Smooth muscle cell of the umbilical artery (primary cell): ENCODE results near the gene HPS5. TPM values are rescaled to one million over a fixed set of nuclear protein-coding genes. Genes with fewer than 3 reads are reported as not detected.

Source experiments
- total RNA-seq: library from RNA; depleted of rRNA; stranded (reverse); fragments of >200 nt; gene quantifications from 2 replicates; pipeline ENCODE4 v1.2.3, GENCODE V29; 2014

Gene HPS5, protein sequence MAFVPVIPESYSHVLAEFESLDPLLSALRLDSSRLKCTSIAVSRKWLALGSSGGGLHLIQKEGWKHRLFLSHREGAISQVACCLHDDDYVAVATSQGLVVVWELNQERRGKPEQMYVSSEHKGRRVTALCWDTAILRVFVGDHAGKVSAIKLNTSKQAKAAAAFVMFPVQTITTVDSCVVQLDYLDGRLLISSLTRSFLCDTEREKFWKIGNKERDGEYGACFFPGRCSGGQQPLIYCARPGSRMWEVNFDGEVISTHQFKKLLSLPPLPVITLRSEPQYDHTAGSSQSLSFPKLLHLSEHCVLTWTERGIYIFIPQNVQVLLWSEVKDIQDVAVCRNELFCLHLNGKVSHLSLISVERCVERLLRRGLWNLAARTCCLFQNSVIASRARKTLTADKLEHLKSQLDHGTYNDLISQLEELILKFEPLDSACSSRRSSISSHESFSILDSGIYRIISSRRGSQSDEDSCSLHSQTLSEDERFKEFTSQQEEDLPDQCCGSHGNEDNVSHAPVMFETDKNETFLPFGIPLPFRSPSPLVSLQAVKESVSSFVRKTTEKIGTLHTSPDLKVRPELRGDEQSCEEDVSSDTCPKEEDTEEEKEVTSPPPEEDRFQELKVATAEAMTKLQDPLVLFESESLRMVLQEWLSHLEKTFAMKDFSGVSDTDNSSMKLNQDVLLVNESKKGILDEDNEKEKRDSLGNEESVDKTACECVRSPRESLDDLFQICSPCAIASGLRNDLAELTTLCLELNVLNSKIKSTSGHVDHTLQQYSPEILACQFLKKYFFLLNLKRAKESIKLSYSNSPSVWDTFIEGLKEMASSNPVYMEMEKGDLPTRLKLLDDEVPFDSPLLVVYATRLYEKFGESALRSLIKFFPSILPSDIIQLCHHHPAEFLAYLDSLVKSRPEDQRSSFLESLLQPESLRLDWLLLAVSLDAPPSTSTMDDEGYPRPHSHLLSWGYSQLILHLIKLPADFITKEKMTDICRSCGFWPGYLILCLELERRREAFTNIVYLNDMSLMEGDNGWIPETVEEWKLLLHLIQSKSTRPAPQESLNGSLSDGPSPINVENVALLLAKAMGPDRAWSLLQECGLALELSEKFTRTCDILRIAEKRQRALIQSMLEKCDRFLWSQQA
- total RNA-seq: 50.6 and 65.3 TPM in 2 replicates

DNA sequence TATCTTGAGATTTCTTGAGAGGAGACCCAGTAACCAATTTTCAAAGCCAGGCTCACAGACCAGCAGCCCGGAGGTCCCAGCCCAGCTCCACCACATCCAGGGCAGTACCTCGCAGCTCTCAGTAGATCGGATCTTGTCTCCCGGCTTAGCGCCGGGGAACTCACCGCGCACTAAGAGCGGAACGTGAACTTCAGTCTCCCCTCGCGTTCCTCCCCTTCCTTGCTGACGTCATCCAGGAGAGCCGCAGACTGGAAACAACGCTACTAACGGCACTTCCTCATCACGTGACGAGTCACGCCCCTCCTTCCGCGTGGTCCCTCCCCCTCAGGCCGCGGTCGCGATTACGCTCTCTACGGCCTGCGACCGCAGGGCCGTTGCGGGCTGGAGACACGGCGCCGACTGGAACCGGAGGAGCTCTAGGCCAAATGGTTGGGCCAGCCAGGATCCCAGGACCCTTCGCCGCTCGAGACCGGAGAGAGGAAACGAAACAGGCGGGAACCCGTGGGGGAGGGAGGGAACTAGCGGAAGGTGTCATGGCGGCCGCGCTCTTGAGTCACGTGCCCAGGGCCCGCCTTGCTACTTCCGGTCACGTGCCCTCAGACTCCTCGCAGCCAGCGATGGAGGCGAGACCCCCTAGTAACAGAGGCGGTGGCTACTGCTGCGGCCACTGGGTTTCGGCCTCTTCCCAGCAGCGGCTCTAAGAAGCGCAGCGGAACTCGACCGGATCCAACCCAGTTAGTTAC is at the start of gene HPS5, which contains the start of gene GTF2H1:
TSS of gene HPS5 (minus strand) at position 172 of the 743 bp plus-strand sequence. CDS start 4,282 bp downstream, outside the sequence.
TSS of gene GTF2H1 (plus strand) at position 599 of the 743 bp plus-strand sequence. CDS start 10,508 bp downstream, outside the sequence.

DNA sequence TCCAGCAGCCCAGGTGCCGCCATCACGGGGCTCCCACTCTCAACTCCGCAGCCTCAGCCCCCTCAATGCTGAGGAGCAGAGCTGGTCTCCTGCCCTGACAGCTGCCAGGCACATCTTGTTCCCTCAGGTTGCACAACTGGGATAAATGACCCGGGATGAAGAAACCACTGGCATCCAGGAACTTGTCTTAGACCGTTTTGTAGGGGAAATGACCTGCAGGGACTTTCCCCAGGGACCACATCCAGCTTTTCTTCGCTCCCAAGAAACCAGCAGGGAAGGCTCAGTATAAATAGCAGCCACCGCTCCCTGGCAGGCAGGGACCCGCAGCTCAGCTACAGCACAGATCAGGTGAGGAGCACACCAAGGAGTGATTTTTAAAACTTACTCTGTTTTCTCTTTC is 56.0 kb downstream of the HPS5 start, which contains the start of gene SAA1:
TSS of gene SAA1 (plus strand) at position 316 of the 400 bp plus-strand sequence. CDS start 624 bp downstream, outside the sequence.

DNA sequence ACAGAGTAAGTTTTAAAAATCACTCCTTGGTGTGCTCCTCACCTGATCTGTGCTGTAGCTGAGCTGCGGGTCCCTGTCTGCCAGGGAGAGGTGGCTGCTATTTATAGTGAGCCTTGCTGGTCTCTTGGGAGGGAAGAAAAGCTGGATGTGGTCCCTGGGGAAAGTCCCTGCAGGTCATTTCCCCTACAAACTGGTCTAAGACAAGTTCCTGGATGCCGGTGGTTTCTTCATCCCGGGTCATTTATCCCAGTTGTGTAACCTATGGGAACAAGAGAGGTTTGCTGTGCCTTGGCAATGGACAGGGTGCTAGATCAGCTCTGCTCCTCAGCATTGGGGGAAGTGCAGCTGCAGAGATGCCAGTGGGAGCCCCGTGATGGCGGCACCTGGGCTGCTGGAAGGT is 73.4 kb downstream of the HPS5 start, which contains the start of gene SAA2:
TSS of gene SAA2 (minus strand) at position 108 of the 400 bp plus-strand sequence. CDS start 657 bp downstream, outside the sequence.

DNA sequence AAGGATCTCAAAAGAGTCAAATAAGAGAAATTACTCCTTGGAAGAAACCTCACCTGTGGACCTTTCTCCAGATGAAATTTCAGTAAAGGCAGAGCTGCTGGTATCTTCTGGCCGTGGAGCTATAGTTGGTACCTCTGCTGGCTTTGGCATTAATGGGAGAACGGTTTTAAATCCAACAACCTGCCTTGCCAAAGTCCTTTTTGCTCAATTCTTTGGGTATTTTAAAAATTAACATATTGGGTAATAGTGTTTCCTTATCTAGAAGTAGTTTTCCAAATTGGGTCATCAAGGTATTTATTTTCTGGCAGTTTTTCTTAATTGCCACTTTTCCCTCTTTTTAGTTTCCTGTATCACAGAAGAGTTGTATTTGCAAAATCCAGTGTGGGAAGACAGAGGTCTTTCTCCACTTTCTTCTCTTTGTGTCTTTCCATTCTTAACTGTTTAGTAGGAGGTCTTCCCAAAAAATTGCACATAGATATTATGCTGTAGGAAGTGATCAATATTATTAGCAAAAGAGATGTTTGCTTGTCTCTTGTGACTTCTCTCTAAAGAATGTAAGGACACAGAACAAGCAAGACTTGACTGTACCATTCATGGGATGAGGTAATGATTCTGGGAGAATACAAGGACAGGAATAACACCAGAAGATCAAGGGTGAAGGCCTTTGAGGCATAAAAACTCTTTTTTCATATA is 85.1 kb downstream of the HPS5 start, which contains the start of gene SAA4:
TSS of gene SAA4 (minus strand) at position 139 of the 693 bp plus-strand sequence. CDS start 876 bp downstream, outside the sequence.

Other genes starting within 250 kb of the HPS5 start
- gene SAAL1, start 216.1 kb downstream of the HPS5 start, total RNA-seq: 10.4 and 13.3 TPM in 2 replicates
- gene MRGPRX3, start 189.6 kb downstream of the HPS5 start, total RNA-seq: not detected in 2 replicates
- not detected in 2 replicates for gene MRGPRX4, start 149.3 kb downstream of the HPS5 start, total RNA-seq
- gene SAA4, start 85.3 kb downstream of the HPS5 start, total RNA-seq: not detected in 2 replicates
- 0.30 TPM in 1 of 2 replicates, not detected in the other for gene SAA2, start 73.5 kb downstream of the HPS5 start, total RNA-seq
- gene SAA1, start 55.9 kb downstream of the HPS5 start, total RNA-seq: not detected in 2 replicates
- 78.1 and 81.1 TPM in 2 replicates for gene GTF2H1, start 427 bp upstream of the HPS5 start, total RNA-seq
- gene LDHA, start 72.4 kb upstream of the HPS5 start, total RNA-seq: 947 and 1,219 TPM in 2 replicates
- not detected in 2 replicates for gene LDHC, start 90.2 kb upstream of the HPS5 start, total RNA-seq
- not detected in 2 replicates for gene LDHAL6A, start 133.7 kb upstream of the HPS5 start, total RNA-seq
- 53.4 and 61.9 TPM in 2 replicates for gene TSG101, start 204.8 kb upstream of the HPS5 start, total RNA-seq